ENCODE measurements around the gene C1GALT1C1L. TPM values are rescaled to one million over a fixed set of nuclear protein-coding genes. Genes with fewer than 3 reads are reported as not detected.

C1GALT1C1L gene
- total RNA-seq, 3 donors from 2014 or later (not counting 1 experiment from before 2014, with no cell fraction given), result not detected

GRCh38 chr2:43648994-43649701 lies 27.1 kb downstream of the C1GALT1C1L start:
- Histone ChIP-seq H3K27ac (ENCODE audit: low read length) (no peak overlapping the region), H3K4me1 (ENCODE audit: control insufficient read depth, insufficient read depth, low read length) (no peaks in the 10 kb centered on the region), H3K27me3 (ENCODE audit: control insufficient read depth, insufficient read depth, low read length) (peaks cover 6% of the 10 kb centered on the region), H3K9me3 (ENCODE audit: control insufficient read depth, insufficient read depth, low read length) (no peaks in the 10 kb centered on the region), H3K36me3 (ENCODE audit: control insufficient read depth, insufficient read depth, low read length) (no peaks in the 10 kb centered on the region), H3K4me3 (ENCODE audit: low read length) (no peak overlapping the region)
- Mint-ChIP-seq H3K4me1 (no peaks in the 10 kb centered on the region), H3K4me3 (no peak overlapping the region), H3K27ac (no peak overlapping the region), H3K36me3 (no peaks in the 10 kb centered on the region), H3K9me3 (no peaks in the 10 kb centered on the region), H3K27me3 (ENCODE audit: low read depth in 2 of 2) (peaks cover 19 to 50% of the 10 kb centered on the region in 2 donors)
- intact Hi-C loops (cut with micrococcal nuclease), result no loop called here
- 96% methylated on average over 2 of the region's 3 CpGs for WGBS (ENCODE audit: insufficient coverage)
- no peak for DNase-seq
- no peak for TF ChIP-seq CTCF (IDR thresholded peaks at IDR 0.05)
- ATAC-seq, result no peak

- H3K36me3 ChIP-seq (ENCODE audit: control insufficient read depth, insufficient read depth, low read length), result no peaks in the 10 kb centered on the region
- Mint-ChIP-seq H3K27me3 (ENCODE audit: low read depth in 2 of 2) (peaks cover 11 to 59% of the 10 kb centered on the region in 2 donors), H3K4me1 (no peaks in the 10 kb centered on the region), H3K27ac (no peak overlapping the region), H3K36me3 (no peaks in the 10 kb centered on the region), H3K4me3 (no peak overlapping the region), H3K9me3 (peaks cover 3 to 4% of the 10 kb centered on the region in 2 donors)
- H3K9me3 ChIP-seq (ENCODE audit: control insufficient read depth, insufficient read depth, low read length), result peaks cover 9% of the 10 kb centered on the region
- H3K27ac ChIP-seq (ENCODE audit: low read length), result no peak overlapping the region
- DNase-seq, result no peak
- H3K4me3 ChIP-seq (ENCODE audit: low read length), result no peak overlapping the region
- ATAC-seq, result no peak
- no CpG with 5 or more reads among the region's 1 CpG for WGBS (ENCODE audit: insufficient coverage)
- H3K4me1 ChIP-seq (ENCODE audit: control insufficient read depth, insufficient read depth, low read length), result no peaks in the 10 kb centered on the region
- intact Hi-C loops (cut with micrococcal nuclease), result no loop called here
- no peak for TF ChIP-seq CTCF (IDR thresholded peaks at IDR 0.05)
- peaks cover 4% of the 10 kb centered on the region for H3K27me3 ChIP-seq (ENCODE audit: control insufficient read depth, insufficient read depth, low read length)
These were observed 32.5 kb downstream of the C1GALT1C1L start for GRCh38 chr2:43643680-43644079.

DNA sequence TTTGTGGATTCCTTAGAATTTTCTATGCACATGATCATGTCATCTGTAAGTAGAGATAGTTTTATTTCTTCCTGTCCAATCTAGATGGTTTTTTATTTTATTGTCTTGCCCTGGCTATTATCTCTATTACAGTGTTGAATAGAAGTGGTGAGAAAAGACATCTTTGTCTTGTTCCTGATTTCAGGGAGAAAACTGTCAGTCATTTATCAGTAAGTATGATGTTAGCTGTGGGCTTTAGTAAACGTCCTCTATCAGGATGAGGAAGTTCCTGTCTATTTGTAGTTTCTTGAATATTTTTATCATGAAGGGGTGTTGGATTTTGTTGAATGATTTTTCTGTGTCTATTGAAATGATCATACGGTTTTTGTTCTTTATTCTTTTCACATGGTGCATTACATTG lies 33.9 kb downstream of the C1GALT1C1L start:
- Histone ChIP-seq H3K4me3 (ENCODE audit: low read length) (no peak overlapping the region), H3K4me1 (ENCODE audit: control insufficient read depth, insufficient read depth, low read length) (peaks cover 6% of the 10 kb centered on the region), H3K27me3 (ENCODE audit: control insufficient read depth, insufficient read depth, low read length) (peaks cover 11% of the 10 kb centered on the region), H3K36me3 (ENCODE audit: control insufficient read depth, insufficient read depth, low read length) (no peaks in the 10 kb centered on the region), H3K9me3 (ENCODE audit: control insufficient read depth, insufficient read depth, low read length) (peaks cover 9% of the 10 kb centered on the region), H3K27ac (ENCODE audit: low read length) (no peak overlapping the region)
- no peak for TF ChIP-seq CTCF (IDR thresholded peaks at IDR 0.05)
- Mint-ChIP-seq H3K27me3 (ENCODE audit: low read depth in 2 of 2) (peaks cover 17 to 59% of the 10 kb centered on the region in 2 donors), H3K4me3 (no peak overlapping the region), H3K27ac (no peak overlapping the region), H3K9me3 (peaks cover 3 to 4% of the 10 kb centered on the region in 2 donors), H3K36me3 (no peaks in the 10 kb centered on the region), H3K4me1 (peaks cover 0 to 7% of the 10 kb centered on the region in 2 donors)
- DNase-seq (no peak), ATAC-seq (no peak)
- WGBS (ENCODE audit: insufficient coverage), result 0% methylated on average over 1 of the region's 2 CpGs
- intact Hi-C loops (cut with micrococcal nuclease), result no loop called here
